ENCODE measurements around the gene NCOA7. TPM values are rescaled to one million over a fixed set of nuclear protein-coding genes. Genes with fewer than 3 reads are reported as not detected.

The NCOA7 gene
- total and polyA plus RNA-seq, 9 donors = 5.5 to 9.1 (median 6.1) TPM

DNA sequence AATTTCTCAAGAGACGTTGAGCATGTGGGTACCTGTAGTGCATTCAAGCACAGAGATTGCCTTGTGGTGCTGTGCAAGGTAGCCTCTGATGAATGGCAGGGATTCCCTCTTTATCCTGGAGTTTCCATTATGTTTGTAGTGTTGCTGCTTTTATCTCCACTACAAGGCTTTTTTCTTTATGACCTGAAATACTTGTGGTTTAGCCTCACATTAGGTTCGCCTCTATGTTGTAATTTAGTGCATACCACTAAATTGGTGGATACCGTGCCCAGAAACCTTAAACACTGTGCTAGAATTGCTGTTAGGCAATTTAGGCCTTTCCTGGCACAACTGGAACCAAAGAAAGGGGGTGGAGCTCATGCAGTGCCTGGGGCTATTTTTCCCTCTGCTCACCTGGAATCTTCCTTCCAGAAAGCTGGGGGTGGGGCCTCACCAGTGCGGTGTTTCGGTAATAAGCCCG is 76.8 kb downstream of the NCOA7 start:
- no peak for DNase-seq
- Histone ChIP-seq H3K36me3 (ENCODE audit: control insufficient read depth, insufficient read depth, low read length) (no peaks in the 10 kb centered on the region), H3K27ac (ENCODE audit: low read length) (no peak overlapping the region), H3K4me1 (ENCODE audit: control insufficient read depth, insufficient read depth, low read length) (no peaks in the 10 kb centered on the region), H3K4me3 (ENCODE audit: low read length) (no peak overlapping the region), H3K9me3 (replicated peaks; ENCODE audit: control insufficient read depth, low read depth, low read length) (no peaks in the 10 kb centered on the region), H3K27me3 (ENCODE audit: control insufficient read depth, insufficient read depth, low read length) (no peaks in the 10 kb centered on the region)
- 68% methylated on average over 2 of the region's 6 CpGs for WGBS (ENCODE audit: insufficient coverage)

DNA sequence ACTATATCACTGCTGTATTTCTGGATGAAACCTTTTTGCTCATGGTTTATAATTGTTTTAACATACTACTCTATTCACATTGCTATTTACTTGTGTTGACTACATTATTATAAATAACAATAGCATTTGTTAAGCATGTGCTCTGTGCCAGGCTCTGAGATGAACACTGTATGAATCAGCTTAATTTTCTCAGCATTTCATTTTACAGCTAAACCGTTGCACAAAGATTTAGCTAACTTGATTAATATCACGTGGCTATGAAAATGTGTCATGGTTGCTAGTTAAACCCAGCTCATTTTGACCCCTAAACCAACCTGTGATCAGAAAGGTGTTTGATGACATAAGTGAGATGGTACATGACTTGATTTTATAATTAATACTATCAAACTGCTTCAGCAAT is 77.5 kb downstream of the NCOA7 start:
- Histone ChIP-seq H3K36me3 (ENCODE audit: control insufficient read depth, insufficient read depth, low read length) (no peaks in the 10 kb centered on the region), H3K27me3 (ENCODE audit: control insufficient read depth, insufficient read depth, low read length) (no peaks in the 10 kb centered on the region), H3K4me3 (ENCODE audit: low read length) (no peak overlapping the region), H3K9me3 (replicated peaks; ENCODE audit: control insufficient read depth, low read depth, low read length) (no peaks in the 10 kb centered on the region), H3K27ac (ENCODE audit: low read length) (no peak overlapping the region), H3K4me1 (ENCODE audit: control insufficient read depth, insufficient read depth, low read length) (no peaks in the 10 kb centered on the region)
- DNase-seq = no peak
- no CpG with 5 or more reads among the region's 2 CpGs for WGBS (ENCODE audit: insufficient coverage)

DNA sequence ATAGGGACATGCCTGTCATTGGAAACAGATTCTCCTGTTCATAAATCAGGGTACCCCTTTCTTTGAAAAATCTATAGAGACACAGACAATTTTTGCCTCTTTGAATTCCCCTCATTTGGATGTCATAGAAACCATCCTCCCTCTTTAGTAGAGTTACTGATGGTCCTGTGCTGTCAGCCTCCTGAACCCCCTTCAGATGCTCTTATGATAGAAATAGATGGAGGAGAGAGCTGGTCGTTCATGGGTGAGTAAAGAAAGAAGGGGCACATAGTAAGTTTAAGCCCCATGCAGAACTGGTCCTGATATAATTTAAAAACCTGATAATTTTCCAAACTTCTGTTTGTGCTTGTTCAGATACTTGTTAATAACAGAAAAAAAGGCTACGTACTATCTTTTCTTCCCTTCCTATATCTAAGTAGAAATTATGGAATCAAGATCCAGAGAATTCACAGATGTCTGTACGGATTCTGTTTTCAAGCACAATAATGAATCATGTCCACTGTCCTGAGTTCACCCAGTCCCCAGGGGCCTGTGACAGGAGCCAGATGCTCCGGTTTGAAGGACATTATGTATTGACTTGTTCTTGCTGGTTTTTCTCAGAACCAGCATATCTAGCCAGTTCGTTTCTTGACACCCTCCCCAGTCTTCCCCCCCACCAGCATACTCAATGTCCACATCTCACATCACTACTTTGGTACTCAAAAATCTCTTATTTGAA is 78.1 kb downstream of the NCOA7 start:
- 38% methylated on average over 2 of the region's 5 CpGs for WGBS (ENCODE audit: insufficient coverage)
- no peaks in the 10 kb centered on the region for H3K9me3 ChIP-seq (replicated peaks; ENCODE audit: control insufficient read depth, low read depth, low read length)
- DNase-seq = no peak
- no peak overlapping the region for H3K4me3 ChIP-seq (ENCODE audit: low read length)
- no peaks in the 10 kb centered on the region for H3K27me3 ChIP-seq (ENCODE audit: control insufficient read depth, insufficient read depth, low read length)
- no peaks in the 10 kb centered on the region for H3K36me3 ChIP-seq (ENCODE audit: control insufficient read depth, insufficient read depth, low read length)
- no peak overlapping the region for H3K27ac ChIP-seq (ENCODE audit: low read length)
- no peaks in the 10 kb centered on the region for H3K4me1 ChIP-seq (ENCODE audit: control insufficient read depth, insufficient read depth, low read length)

DNA sequence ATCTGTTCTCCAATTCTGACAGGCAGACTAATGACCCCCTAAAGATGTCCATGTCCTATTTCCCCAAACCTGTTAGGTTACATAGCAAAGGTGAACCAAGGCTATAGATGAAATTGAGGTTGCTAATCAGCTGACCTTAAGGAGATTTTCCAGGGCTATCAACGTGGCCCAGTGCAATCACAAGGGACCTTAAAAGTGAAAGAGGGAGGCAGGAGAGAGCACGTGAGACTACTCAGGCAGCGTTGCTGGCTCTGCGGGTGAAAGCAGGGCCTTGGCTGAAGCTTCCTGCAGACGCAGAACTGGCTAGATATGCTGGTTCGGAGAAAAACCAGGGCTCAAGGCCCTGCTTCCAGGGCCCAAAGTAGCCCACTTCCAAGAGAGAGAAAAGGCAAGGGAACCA is 78.7 kb downstream of the NCOA7 start:
- no peak overlapping the region for H3K4me3 ChIP-seq (ENCODE audit: low read length)
- no peak overlapping the region for H3K27ac ChIP-seq (ENCODE audit: low read length)
- H3K4me1 ChIP-seq (ENCODE audit: control insufficient read depth, insufficient read depth, low read length) = no peaks in the 10 kb centered on the region
- no peak for DNase-seq
- WGBS (ENCODE audit: insufficient coverage) = 75% methylated on average over 4 of the region's 6 CpGs
- no peaks in the 10 kb centered on the region for H3K9me3 ChIP-seq (replicated peaks; ENCODE audit: control insufficient read depth, low read depth, low read length)
- H3K36me3 ChIP-seq (ENCODE audit: control insufficient read depth, insufficient read depth, low read length) = no peaks in the 10 kb centered on the region
- no peaks in the 10 kb centered on the region for H3K27me3 ChIP-seq (ENCODE audit: control insufficient read depth, insufficient read depth, low read length)

DNA sequence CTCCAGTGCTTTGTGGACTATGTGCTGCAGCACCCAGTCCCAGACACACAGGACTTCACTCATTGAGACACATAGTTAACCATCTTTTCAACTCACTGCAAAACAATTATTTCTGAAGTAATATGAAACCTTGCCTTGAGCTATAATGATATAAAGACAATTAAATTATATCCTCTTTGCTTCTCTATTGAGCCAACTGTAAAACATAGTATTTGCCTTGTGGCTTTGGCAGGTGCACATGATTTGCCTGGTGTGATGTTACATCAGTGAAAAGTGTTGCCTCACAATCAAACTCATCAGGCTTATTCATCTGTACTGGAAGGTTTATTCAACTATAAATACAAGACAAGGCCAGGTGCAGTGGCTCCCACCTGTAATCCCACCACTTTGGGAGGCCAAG is 80.6 kb downstream of the NCOA7 start:
- Histone ChIP-seq H3K27me3 (ENCODE audit: control insufficient read depth, insufficient read depth, low read length) (no peaks in the 10 kb centered on the region), H3K36me3 (ENCODE audit: control insufficient read depth, insufficient read depth, low read length) (no peaks in the 10 kb centered on the region), H3K4me1 (ENCODE audit: control insufficient read depth, insufficient read depth, low read length) (no peaks in the 10 kb centered on the region), H3K4me3 (ENCODE audit: low read length) (no peak overlapping the region), H3K9me3 (replicated peaks; ENCODE audit: control insufficient read depth, low read depth, low read length) (no peaks in the 10 kb centered on the region), H3K27ac (ENCODE audit: low read length) (no peak overlapping the region)
- no peak for DNase-seq

DNA sequence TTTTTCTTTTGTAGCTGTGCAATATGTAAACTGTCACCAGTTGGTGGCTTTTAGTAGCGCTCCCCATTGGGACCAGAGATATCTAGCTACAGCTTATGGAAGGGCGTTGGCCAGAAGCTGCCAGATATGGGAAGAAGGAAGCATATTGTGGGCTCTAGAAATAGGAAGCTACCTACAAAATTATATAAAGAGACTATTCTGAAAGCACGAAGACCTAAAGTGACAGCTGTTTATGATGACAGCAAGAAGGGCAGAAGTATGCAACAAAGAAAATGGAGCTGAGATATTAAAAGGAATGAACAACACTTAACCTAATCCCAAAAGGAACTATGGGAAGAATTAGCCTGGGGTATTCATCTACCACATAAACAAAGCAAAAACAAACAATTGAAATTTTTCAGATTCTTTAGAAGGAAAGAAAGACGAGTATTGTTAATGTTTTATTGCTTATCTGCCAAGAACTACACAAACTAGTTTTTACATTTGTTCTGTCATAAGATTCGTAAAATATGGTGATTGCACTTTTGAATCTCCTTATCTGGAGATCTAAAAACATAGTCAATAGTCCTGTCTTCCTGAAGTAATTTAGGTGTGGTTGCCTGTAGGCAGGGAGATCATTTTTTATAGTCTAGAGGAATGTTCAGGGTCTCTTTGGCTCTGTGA is 81.6 kb downstream of the NCOA7 start:
- H3K4me1 ChIP-seq (ENCODE audit: control insufficient read depth, insufficient read depth, low read length) = no peaks in the 10 kb centered on the region
- no peaks in the 10 kb centered on the region for H3K9me3 ChIP-seq (replicated peaks; ENCODE audit: control insufficient read depth, low read depth, low read length)
- H3K4me3 ChIP-seq (ENCODE audit: low read length) = no peak overlapping the region
- H3K36me3 ChIP-seq (ENCODE audit: control insufficient read depth, insufficient read depth, low read length) = no peaks in the 10 kb centered on the region
- no CpG with 5 or more reads among the region's 5 CpGs for WGBS (ENCODE audit: insufficient coverage)
- no peaks in the 10 kb centered on the region for H3K27me3 ChIP-seq (ENCODE audit: control insufficient read depth, insufficient read depth, low read length)
- H3K27ac ChIP-seq (ENCODE audit: low read length) = no peak overlapping the region
- DNase-seq = no peak

DNA sequence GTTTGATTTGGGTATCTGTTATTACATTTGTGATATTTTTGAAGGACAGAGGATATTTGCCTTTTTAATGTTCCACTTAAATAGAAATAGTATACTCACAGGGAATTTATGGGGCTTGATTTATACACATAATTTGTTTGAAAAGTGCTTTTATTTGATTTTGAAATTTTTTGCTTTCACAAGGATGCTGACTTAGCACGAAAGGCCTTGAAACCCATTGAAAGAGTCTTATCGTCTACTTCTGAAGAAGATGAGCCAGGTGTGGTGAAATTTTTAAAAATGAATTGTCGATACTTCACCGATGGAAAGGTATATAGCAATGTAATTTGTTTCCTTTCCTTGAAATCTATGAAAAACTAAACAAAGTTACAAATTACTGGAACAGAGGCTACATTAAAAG is 91.5 kb downstream of the NCOA7 start:
- no CpG with 5 or more reads among the region's 4 CpGs for WGBS (ENCODE audit: insufficient coverage)
- H3K4me3 ChIP-seq (ENCODE audit: low read length) = no peak overlapping the region
- no peak for DNase-seq
- H3K36me3 ChIP-seq (ENCODE audit: control insufficient read depth, insufficient read depth, low read length) = peaks cover 8% of the 10 kb centered on the region
- no peak overlapping the region for H3K27ac ChIP-seq (ENCODE audit: low read length)
- H3K4me1 ChIP-seq (ENCODE audit: control insufficient read depth, insufficient read depth, low read length) = no peaks in the 10 kb centered on the region
- no peaks in the 10 kb centered on the region for H3K27me3 ChIP-seq (ENCODE audit: control insufficient read depth, insufficient read depth, low read length)
- H3K9me3 ChIP-seq (replicated peaks; ENCODE audit: control insufficient read depth, low read depth, low read length) = no peaks in the 10 kb centered on the region

DNA sequence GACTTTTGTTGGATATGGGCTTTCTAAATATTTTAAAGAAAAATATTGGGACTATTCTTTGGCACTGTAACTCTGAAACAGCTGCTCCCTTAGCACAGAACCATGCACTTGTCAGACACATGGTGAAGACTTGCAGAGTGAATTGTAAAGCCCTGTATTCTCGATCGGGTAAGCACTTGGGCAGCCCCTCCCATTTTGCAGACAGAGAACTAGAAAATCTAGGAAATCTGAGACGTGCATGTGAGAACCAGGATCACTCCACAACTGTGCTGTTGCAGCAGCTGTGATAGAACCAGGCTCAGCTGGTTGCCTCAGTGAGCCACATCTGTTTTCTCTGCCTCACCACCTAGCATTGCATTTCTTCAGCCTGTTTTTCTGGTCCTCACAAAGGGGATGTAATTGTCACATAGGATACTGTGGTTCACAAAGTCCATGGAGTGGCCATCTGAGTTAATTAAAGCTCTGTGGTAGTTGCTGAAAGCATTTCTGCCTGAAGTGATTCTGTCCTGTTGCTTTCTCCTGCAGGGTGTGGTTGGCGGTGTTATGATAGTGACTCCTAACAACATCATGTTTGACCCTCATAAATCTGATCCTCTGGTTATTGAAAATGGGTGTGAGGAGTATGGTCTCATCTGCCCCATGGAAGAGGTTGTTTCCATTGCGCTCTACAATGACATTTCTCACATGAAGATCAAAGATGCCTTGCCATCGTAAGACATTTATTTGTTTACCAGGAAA is 94.0 kb downstream of the NCOA7 start:
- H3K4me3 ChIP-seq (ENCODE audit: low read length) = no peak overlapping the region
- 0% methylated on average over 1 of the region's 6 CpGs for WGBS (ENCODE audit: insufficient coverage)
- no peaks in the 10 kb centered on the region for H3K9me3 ChIP-seq (replicated peaks; ENCODE audit: control insufficient read depth, low read depth, low read length)
- H3K27ac ChIP-seq (ENCODE audit: low read length) = no peak overlapping the region
- peaks cover 14% of the 10 kb centered on the region for H3K36me3 ChIP-seq (ENCODE audit: control insufficient read depth, insufficient read depth, low read length)
- DNase-seq = peak; percentile 7
- H3K27me3 ChIP-seq (ENCODE audit: control insufficient read depth, insufficient read depth, low read length) = no peaks in the 10 kb centered on the region
- no peaks in the 10 kb centered on the region for H3K4me1 ChIP-seq (ENCODE audit: control insufficient read depth, insufficient read depth, low read length)

DNA sequence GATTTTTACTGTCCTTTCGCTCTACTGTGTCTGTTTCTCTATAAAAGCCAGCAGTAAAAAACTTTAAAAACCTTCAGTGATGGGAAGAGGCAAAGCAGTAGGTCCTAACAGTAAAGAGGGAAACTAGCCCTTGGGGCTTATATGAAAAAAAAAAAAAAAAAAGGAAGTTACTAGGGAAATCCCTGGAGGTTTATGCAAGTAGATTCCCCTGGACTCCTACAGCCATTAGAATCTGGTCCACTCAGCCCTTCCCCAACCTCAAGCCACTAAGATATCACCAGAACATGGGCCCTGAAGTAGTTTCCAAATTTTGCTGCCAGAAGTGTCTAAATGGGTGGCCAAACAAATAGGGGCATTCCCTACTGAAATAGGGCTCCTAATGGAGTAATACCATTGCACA is 95.3 kb downstream of the NCOA7 start:
- no peaks in the 10 kb centered on the region for H3K9me3 ChIP-seq (replicated peaks; ENCODE audit: control insufficient read depth, low read depth, low read length)
- no peak overlapping the region for H3K27ac ChIP-seq (ENCODE audit: low read length)
- no peak overlapping the region for H3K4me3 ChIP-seq (ENCODE audit: low read length)
- H3K4me1 ChIP-seq (ENCODE audit: control insufficient read depth, insufficient read depth, low read length) = no peaks in the 10 kb centered on the region
- peaks cover 14% of the 10 kb centered on the region for H3K36me3 ChIP-seq (ENCODE audit: control insufficient read depth, insufficient read depth, low read length)
- H3K27me3 ChIP-seq (ENCODE audit: control insufficient read depth, insufficient read depth, low read length) = no peaks in the 10 kb centered on the region
- no CpG with 5 or more reads among the region's 1 CpG for WGBS (ENCODE audit: insufficient coverage)
- DNase-seq = no peak

DNA sequence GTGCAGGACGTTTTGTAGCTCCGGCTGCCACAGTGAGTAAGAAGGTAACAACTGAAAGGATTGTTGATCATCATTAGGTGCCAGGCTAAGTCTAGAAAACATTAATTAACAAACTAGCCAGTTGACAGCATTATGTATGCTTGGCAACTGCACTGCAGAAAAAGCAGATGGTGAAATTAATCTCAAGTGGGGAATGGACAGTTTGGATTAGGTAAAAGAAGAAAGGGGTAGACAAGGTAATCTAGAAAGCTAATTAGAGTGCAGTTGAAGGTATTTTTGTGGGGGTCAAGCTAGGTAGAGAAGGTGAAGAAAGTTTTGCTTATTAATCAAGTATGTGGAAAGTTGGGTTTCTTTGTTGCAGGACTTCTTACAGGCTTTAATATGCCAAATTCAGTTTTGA is 96.2 kb downstream of the NCOA7 start:
- Histone ChIP-seq H3K9me3 (replicated peaks; ENCODE audit: control insufficient read depth, low read depth, low read length) (no peaks in the 10 kb centered on the region), H3K27ac (ENCODE audit: low read length) (no peak overlapping the region), H3K4me1 (ENCODE audit: control insufficient read depth, insufficient read depth, low read length) (no peaks in the 10 kb centered on the region), H3K4me3 (ENCODE audit: low read length) (no peak overlapping the region), H3K36me3 (ENCODE audit: control insufficient read depth, insufficient read depth, low read length) (peaks cover 11% of the 10 kb centered on the region), H3K27me3 (ENCODE audit: control insufficient read depth, insufficient read depth, low read length) (no peaks in the 10 kb centered on the region)
- no CpG with 5 or more reads among the region's 2 CpGs for WGBS (ENCODE audit: insufficient coverage)
- DNase-seq = no peak

Measured in muscle of leg (tissue), 11 donors.